Stimulated activated CD8-positive, alpha-beta memory T cell treated with anti-CD3 and anti-CD28 coated beads, Interleukin-2, amount 100 ng/mL, for 48 hours (primary cell): Measurements from ENCODE around the gene LDLRAD3.

Experiments
- DNase-seq, 2 donors: peaks; one replicate each; pipeline ENCODE4 v3.0.0-alpha.2; 2020; ENCODE audit warnings: low read depth in 2 of 2

LDLRAD3 gene

DNA sequence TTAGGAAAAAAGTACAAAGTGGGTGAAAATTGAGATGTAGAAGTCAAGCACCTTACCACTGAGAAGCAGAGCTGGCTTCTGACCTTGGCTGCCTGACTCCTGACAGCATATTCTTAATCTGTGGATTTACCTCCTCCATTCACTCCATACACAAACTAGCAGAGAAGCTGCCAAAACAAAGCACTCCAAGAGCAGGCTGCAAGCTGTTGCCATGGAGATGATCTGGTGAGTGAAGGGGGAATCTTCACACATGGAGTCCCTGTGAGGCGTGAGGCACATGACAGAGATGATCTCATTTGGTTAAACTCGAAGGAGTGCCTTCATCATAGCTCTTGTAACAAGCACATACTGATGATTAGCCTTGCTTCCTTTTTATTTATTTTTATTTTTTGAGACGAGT, 329.2 kb downstream of the LDLRAD3 start:
- DNase-seq = no peak

DNA sequence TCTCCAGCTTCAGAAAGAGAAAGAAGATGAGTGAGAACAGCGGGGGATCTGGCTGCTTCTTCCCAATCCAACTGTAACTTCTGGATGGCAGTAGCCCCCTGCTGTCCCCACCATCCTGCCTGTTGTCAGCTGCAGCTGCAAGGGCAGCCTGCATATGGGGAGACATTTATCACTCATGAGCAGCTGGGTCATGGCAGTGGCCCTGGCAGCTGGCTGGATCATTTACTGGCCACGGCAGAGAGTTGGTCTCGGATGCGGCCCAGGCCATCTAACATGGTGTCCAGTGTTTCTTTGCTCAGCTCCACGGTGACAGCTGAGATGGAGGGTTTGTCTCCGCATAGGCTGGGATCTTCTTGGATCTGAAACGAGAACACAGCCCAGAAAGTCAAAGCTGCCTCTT, 330.6 kb downstream of the LDLRAD3 start:
- DNase-seq = no peak

DNA sequence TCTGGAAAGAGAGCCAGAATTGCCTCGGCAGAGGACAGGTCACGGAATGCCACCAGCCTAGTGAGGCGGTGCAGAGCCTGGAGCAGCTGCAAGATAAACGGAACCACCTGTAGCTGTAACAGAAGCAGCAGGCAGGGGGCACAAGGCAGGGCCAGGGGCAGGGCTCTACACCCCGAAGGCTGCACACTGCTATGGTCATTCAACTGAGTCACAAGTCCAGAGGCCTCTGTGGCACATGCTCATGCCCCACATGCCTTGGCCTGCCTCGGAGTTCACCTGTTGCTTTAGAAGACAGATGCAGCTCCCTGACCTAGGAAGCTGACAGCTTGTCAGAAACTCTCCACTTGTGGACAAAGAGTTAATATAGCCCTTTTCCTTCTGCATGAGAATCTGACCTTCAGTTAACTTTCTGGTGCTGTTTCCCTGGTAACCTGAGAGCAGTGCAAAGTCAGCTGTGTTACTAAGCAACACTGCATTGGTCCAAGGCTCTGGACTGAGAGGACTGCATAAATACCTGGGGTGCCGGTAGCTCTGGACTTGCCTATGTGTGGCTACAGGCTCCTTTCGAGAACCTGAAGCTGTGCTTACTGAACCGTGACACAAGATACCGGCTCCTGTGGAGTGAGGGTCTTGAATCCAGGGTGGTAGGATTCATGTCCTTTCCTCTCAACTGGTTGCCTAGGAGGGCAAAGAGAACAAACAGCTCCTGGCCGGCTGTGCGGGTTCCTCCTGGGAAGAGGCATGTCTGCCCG, 334.8 kb downstream of the LDLRAD3 start:
- DNase-seq = no peak

DNA sequence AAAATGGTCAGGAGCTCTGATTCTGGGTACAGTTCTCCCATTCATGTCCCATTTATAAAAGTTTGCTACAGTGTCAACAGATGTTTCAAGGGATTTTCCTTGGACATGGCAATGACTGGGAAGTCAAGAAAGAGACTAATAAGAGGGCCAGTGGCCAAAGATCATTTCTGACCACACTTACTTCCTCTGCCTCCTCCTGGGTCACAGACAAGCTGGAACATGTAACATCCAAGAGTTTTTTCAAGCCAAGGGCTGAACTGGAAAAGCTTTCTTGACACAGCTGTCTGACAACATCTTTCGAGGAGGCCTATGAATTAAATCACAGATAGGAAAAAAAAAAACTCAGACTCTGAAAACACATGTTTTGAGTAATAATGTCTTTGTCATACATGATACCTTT, 336.7 kb downstream of the LDLRAD3 start:
- DNase-seq = no peak
